ENCODE measurements around the gene CCNG2. TPM values are rescaled to one million over a fixed set of nuclear protein-coding genes. Genes with fewer than 3 reads are reported as not detected.

Gene CCNG2
- polyA plus RNA-seq, 4 donors: 119 to 160 (median 146) TPM

DNA sequence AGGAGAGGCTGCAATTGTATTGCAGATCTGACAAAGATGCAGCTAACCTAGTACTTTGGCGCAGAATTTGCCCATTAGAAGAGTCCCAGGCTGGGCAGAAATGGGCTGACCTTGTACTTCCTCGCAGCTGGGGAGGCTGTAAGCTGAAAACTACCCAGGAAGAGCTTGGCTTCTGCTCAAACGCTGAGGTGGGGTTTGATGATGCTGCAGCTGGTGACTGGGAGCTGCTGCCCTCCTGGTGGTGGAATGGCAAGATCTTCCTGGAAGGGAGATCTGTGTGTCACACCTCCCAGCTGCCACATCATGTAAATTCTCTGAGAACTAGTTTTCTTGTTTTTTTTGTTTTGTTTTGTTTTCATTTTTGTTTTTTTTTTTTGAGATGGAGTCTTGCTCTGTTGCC lies 17.4 kb downstream of the CCNG2 start:
- no peak for DNase-seq (ENCODE audit: low read depth in 4 of 4, low spot score in 3 of 4)

- DNase-seq (ENCODE audit: low read depth in 4 of 4, low spot score in 3 of 4): no peak
These were observed 18.2 kb downstream of the CCNG2 start for GRCh38 chr4:77175201-77175611.

GRCh38 chr4:77176640-77177039 lies 19.6 kb downstream of the CCNG2 start:
- no peak for DNase-seq (ENCODE audit: low read depth in 4 of 4, low spot score in 3 of 4)

DNA sequence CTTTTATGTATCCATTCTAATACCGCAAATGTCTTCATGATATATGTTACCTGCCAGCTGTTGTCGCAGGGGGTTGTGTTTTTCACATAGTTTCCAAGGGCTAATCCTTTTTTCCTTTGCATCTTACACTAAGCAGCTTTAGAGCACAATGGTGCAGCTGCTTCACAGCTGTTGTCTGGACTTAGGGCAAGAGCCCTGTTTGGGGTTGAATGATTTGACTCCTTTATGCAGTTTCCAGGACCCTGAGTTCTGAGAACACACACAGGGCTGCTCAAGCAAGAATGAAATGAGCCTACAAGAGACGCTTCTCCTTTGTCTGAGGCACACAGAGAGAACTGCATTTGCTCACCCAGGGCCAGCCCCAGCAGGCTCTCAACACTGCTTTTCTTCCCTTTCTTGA lies 20.2 kb downstream of the CCNG2 start:
- peak in 1 of 4 donors; percentile 46 for DNase-seq (ENCODE audit: low read depth in 4 of 4, low spot score in 3 of 4)

- DNase-seq (ENCODE audit: low read depth in 4 of 4, low spot score in 3 of 4): no peak
These were observed 21.6 kb downstream of the CCNG2 start for GRCh38 chr4:77178560-77178959.

GRCh38 chr4:77179519-77179918 lies 22.5 kb downstream of the CCNG2 start:
- no peak for DNase-seq (ENCODE audit: low read depth in 4 of 4, low spot score in 3 of 4)

- DNase-seq (ENCODE audit: low read depth in 4 of 4, low spot score in 3 of 4): no peak
These were observed 24.7 kb downstream of the CCNG2 start for GRCh38 chr4:77181720-77182119.

GRCh38 chr4:77183777-77184420 lies 26.9 kb downstream of the CCNG2 start:
- DNase-seq (ENCODE audit: low read depth in 4 of 4, low spot score in 3 of 4): no peak

DNA sequence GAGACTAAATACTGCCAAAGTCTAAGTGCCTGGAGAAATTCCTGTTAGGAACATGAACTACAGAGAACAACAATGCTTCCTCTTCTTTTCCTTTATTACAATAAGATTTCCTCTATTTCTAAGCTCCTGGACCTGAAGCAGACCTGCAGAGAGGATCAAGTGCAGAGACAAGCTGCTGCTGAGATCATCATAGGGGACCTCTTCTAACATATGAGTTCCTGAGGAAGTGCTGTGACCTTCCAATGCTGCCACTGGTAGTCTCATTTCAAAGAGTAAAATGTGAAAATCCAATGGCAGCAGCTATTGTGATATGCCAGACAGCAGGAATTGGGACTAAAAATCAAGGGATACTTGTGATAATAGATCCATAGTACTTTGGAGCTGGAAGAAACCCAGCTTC lies 28.0 kb downstream of the CCNG2 start:
- no peak for DNase-seq (ENCODE audit: low read depth in 4 of 4, low spot score in 3 of 4)

- DNase-seq (ENCODE audit: low read depth in 4 of 4, low spot score in 3 of 4): no peak
These were observed 28.7 kb downstream of the CCNG2 start for GRCh38 chr4:77185686-77186085.

DNA sequence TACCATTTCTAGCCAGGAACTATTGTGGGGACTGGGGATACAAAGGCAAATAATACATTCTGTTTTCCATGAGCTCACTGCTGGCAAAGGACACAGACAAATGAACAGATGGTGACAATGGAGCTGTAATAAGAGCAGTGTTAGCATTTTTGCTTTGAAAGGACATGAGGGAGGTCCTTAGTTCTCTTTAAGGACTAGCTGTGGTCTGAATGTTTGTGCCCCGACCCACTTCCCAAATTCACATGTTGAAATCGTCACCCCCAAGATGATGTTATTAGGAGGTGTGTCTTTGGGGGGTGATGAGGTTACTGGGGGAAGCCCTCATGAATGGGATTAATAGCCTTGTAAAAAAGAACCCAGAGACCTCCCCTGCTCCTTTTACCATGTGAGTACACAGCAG lies 30.3 kb downstream of the CCNG2 start:
- no peak for DNase-seq (ENCODE audit: low read depth in 4 of 4, low spot score in 3 of 4)

- DNase-seq (ENCODE audit: low read depth in 4 of 4, low spot score in 3 of 4): no peak
These were observed 31.7 kb downstream of the CCNG2 start for GRCh38 chr4:77188498-77189220.

DNA sequence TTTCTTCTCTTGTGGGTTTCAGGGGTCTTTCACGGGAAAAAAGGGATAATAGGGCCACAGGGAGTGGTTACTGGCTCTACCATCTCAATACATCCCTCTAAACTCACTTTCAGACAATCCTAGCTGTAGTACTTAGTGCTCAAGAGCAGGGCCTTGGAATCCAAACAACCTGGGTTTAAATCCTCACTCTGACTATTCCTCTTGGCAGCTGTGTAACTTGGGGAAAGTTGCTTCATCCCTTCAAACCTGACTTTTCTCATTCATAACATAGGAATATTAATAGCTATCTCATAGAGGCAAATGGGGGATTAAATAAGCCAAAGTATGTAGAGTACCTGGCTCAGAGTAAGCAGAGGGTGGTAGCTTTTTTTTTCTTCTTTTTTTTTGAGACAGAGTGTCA lies 32.4 kb downstream of the CCNG2 start:
- no peak for DNase-seq (ENCODE audit: low read depth in 4 of 4, low spot score in 3 of 4)

GRCh38 chr4:77190053-77190452 lies 33.0 kb downstream of the CCNG2 start:
- DNase-seq (ENCODE audit: low read depth in 4 of 4, low spot score in 3 of 4): no peak

DNA sequence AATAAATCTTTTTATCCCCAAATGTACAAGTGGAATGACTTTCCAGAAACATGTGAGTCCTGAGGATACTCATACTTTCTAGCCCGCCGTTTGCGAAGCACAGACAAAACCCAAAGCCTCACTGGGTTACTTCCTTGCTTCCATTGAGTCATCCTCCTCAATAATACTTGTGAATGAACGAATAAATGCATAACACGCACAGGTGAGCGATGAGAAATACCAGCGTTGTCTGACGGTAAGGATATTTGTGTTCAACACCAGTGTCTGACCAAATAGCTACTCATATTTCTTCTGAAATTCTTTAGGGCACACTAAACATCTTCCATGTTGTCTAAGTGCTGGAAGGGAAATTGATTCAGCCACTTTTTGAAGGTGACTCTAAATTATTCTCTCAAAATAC lies 36.0 kb downstream of the CCNG2 start:
- DNase-seq (ENCODE audit: low read depth in 4 of 4, low spot score in 3 of 4): no peak

GRCh38 chr4:77193511-77194102 lies 36.6 kb downstream of the CCNG2 start:
- no peak for DNase-seq (ENCODE audit: low read depth in 4 of 4, low spot score in 3 of 4)

DNA sequence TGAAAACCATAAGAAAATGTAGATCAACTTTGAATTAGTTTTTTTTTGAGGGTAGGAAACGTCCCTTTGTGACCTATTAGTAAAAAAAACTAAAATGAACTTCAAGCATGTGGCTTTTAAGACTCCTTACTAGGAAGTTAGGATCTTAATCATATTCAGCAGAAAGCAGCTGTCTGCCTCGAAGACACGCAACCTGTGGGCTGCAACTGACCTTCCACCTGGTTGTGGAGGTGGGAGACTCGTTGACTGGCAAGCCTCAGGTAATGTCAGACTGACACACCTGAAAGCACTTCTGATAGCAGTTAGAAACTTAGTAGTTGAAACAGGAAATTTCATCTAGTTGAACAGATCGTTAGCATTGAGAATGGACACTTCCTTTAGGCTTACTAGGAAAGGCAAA lies 37.4 kb downstream of the CCNG2 start:
- no peak for DNase-seq (ENCODE audit: low read depth in 4 of 4, low spot score in 3 of 4)

- no peak for DNase-seq (ENCODE audit: low read depth in 4 of 4, low spot score in 3 of 4)
These were observed 38.0 kb downstream of the CCNG2 start for GRCh38 chr4:77194989-77195388.

- no peak for DNase-seq (ENCODE audit: low read depth in 4 of 4, low spot score in 3 of 4)
These were observed 39.9 kb downstream of the CCNG2 start for GRCh38 chr4:77196866-77197265.

DNA sequence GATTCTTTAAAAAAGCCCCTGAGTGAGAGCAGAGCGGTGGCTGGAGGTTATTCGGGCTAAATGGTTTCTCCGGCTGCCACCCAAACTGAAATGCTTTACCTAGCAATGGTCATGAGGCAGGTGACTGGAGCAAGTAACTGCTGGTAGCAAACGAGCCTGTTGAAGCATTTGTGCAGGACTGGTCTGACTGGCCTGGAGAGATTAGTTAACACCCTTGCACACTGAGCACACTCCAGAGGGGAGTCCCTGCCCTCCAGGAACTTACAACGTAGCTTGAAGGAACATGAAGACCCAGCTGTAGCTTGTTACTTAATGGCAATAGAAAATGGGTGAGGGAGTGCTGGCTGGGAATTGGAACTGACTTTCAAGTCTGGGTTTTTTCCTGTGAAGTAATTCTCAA lies 40.4 kb downstream of the CCNG2 start:
- DNase-seq (ENCODE audit: low read depth in 4 of 4, low spot score in 3 of 4): no peak

DNA sequence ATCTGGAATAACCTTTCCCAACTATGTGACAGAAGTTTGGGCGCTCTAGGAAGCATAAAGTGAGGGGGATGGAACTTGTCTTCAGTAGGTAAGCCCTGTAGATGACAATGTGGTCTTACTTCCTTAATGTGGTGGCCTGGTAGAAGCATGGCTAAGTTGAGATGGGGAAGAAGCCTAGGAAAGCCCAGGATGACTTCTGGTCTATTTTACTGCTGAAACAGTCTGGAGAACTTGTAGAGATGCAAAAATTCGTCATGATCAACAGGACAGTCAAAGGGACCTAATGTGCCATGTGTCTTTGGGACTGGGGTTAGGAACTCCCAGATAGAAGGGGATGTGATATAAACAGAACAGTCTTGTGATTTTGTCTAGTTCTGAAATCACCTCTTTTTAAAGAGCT lies 40.8 kb downstream of the CCNG2 start:
- no peak for DNase-seq (ENCODE audit: low read depth in 4 of 4, low spot score in 3 of 4)

DNA sequence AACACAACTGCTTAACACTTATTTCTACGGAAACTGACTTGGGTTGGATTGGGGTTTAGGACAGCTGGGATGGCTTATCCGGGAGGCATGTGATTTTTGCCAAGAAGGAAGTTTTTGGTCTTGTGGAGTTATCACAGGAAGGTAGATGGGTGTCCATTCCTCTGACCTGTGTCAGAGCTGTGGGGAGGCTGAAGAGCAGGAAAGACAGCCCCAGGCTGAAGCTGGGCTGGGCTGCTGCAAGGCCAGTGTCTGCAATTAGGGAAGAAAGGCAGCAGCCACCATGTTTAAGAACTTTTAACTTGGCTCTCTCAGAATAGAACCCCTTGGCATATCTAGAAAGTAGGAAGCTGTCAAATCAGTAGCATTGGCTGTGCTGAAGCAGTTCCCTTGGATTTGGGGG lies 42.3 kb downstream of the CCNG2 start:
- DNase-seq (ENCODE audit: low read depth in 4 of 4, low spot score in 3 of 4): no peak
